ENCODE results near the gene MSLN. TPM values are rescaled to one million over a fixed set of nuclear protein-coding genes. Genes with fewer than 3 reads are reported as not detected.

The MSLN gene
- total RNA-seq, 4 donors from 2014 or later = 0.44 to 0.82 TPM; not detected in 2

GRCh38 chr16:734981-735881, 25.3 kb upstream of the MSLN start:
- no peak for TF ChIP-seq CTCF (IDR thresholded peaks at IDR 0.05; ENCODE audit: low read depth)

GRCh38 chr16:735982-736453, 24.5 kb upstream of the MSLN start:
- TF ChIP-seq CTCF (IDR thresholded peaks at IDR 0.05; ENCODE audit: low read depth) = no peak

- TF ChIP-seq CTCF (IDR thresholded peaks at IDR 0.05; ENCODE audit: low read depth) = no peak
These were observed 23.5 kb upstream of the MSLN start for GRCh38 chr16:736936-737481.

- no peak for TF ChIP-seq CTCF (IDR thresholded peaks at IDR 0.05; ENCODE audit: low read depth)
These were observed 20.7 kb upstream of the MSLN start for GRCh38 chr16:739560-740458.

GRCh38 chr16:740459-740763, 20.1 kb upstream of the MSLN start:
- TF ChIP-seq CTCF (IDR thresholded peaks at IDR 0.05; ENCODE audit: low read depth) = no peak

GRCh38 chr16:740764-741505, 19.6 kb upstream of the MSLN start, which contains the start of gene CIAO3:
Gene CIAO3 (minus strand): TSS chr16:740997. CDS start chr16:740985, 12 bp downstream.
- TF ChIP-seq CTCF (IDR thresholded peaks at IDR 0.05; ENCODE audit: low read depth) = no peak
